SH-SY5Y (cell line): ENCODE data around the gene SLC35F5.

ENCODE experiments used
- GATA2 ChIP-seq: IDR thresholded peaks from 2 replicates; pipeline ENCODE4 v1.6.1; 2011; ENCODE audit warnings: mild to moderate bottlenecking, low read depth, low read length
- GATA3 ChIP-seq: IDR thresholded peaks from 2 replicates; pipeline ENCODE4 v1.6.1; 2011; ENCODE audit warnings: low read depth, mild to moderate bottlenecking, low read length, moderate library complexity

The SLC35F5 gene

DNA sequence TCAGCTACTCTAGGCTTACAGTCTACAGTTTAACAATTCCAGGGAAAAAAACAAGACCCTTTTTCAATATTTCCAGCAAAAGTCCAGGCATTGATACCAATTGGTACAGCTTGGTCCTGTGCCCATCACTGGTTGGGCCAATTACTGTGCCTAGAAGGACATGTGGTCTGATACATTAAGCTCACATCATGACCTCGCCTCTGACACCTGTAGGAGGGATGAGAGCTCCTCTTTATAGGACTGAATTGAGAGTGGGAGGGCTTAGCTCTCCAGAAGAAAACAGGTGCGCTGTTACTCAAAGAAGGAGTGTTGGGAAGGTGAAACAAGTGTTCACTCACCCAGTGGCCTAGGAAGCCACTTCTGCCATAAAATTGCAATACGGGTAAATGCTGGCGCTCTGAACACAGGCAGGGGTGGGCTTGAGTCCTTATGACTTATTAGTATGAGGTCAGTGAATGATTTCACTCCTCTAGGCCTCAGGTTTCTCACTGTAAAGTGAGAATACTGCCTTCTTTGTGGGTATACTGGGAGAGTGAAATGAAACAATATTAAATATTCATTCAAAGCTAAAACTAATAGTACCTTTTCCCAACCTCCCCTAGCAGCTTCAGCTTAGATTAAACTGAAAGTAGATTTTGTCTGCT, 79.7 kb downstream of the SLC35F5 start:
- TF ChIP-seq GATA2 (no peak), GATA3 (no peak)

DNA sequence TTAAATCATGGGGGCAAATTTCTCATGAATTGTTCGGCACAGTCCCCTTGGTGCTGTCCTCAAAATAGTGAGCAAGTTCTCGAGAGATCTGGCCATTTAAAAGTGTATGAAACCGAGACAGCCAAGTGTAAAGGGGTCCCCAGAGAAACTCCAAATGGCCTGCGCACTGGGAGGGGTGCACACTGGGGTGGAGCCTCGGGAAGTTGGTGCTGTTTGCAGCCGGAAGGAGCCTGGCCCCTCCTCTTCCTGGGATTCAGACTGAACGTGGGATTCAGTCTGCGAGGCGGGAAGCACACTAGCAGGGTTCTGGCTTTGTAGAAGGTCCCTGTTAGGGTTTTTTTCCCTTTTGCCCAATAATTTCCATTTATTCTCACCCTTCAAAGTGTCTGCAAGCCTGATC, 80.6 kb downstream of the SLC35F5 start:
- TF ChIP-seq GATA2 (no peak), GATA3 (no peak)

GRCh38 chr2:113672326-113672932, 84.0 kb downstream of the SLC35F5 start:
- TF ChIP-seq GATA3 (no peak), GATA2 (no peak)
